Skeletal muscle cell (primary cell): Measurements from ENCODE around the gene SETBP1.

Source experiments
- DNase-seq: peaks from one replicate; pipeline ENCODE4 v3.0.0-alpha.2; 2010; ENCODE audit warnings: low read depth
- H3K4me3 ChIP-seq: 2 replicates; pipeline ENCODE4 v1.5.1; 2011; ENCODE audit warnings: low read depth, mild to moderate bottlenecking, control low read depth, low read length, moderate library complexity

SETBP1 gene

GRCh38 chr18:44848644-44849335 lies 168.1 kb downstream of the SETBP1 start:
- no peak for DNase-seq
- H3K4me3 ChIP-seq, result no peak overlapping the region

- H3K4me3 ChIP-seq, result no peak overlapping the region
- no peak for DNase-seq
These were observed 168.7 kb downstream of the SETBP1 start for GRCh38 chr18:44849361-44849760.

GRCh38 chr18:44850001-44850400 lies 169.3 kb downstream of the SETBP1 start:
- H3K4me3 ChIP-seq, result no peak overlapping the region
- no peak for DNase-seq

- DNase-seq, result no peak
- H3K4me3 ChIP-seq, result no peak overlapping the region
These were observed 171.4 kb downstream of the SETBP1 start for GRCh38 chr18:44851856-44852621.

GRCh38 chr18:44852818-44853217 lies 172.1 kb downstream of the SETBP1 start:
- no peak overlapping the region for H3K4me3 ChIP-seq

GRCh38 chr18:44853430-44853829 lies 172.7 kb downstream of the SETBP1 start:
- no peak overlapping the region for H3K4me3 ChIP-seq
- no peak for DNase-seq

More at GRCh38 chr18:44852818-44853217, 172.1 kb downstream of the SETBP1 start:
- no peak for DNase-seq

GRCh38 chr18:44855681-44856080 lies 175.0 kb downstream of the SETBP1 start:
- no peak overlapping the region for H3K4me3 ChIP-seq
- DNase-seq, result no peak

- no peak overlapping the region for H3K4me3 ChIP-seq
- no peak for DNase-seq
These were observed 175.5 kb downstream of the SETBP1 start for GRCh38 chr18:44856157-44856556.

GRCh38 chr18:44857081-44857480 lies 176.4 kb downstream of the SETBP1 start:
- no peak overlapping the region for H3K4me3 ChIP-seq
- no peak for DNase-seq

GRCh38 chr18:44857744-44858491 lies 177.2 kb downstream of the SETBP1 start:
- DNase-seq, result no peak
- no peak overlapping the region for H3K4me3 ChIP-seq

- no peak overlapping the region for H3K4me3 ChIP-seq
- DNase-seq, result no peak
These were observed 178.6 kb downstream of the SETBP1 start for GRCh38 chr18:44859263-44859662.

- H3K4me3 ChIP-seq, result no peak overlapping the region
- DNase-seq, result peak; percentile 28
These were observed 179.2 kb downstream of the SETBP1 start for GRCh38 chr18:44859751-44860439.

GRCh38 chr18:44862112-44862511 lies 181.4 kb downstream of the SETBP1 start:
- DNase-seq, result no peak

GRCh38 chr18:44866103-44866502 lies 185.4 kb downstream of the SETBP1 start:
- no peak for DNase-seq
- H3K4me3 ChIP-seq, result no peak overlapping the region

More at GRCh38 chr18:44862112-44862511, 181.4 kb downstream of the SETBP1 start:
- H3K4me3 ChIP-seq, result no peak overlapping the region

- DNase-seq, result no peak
- no peak overlapping the region for H3K4me3 ChIP-seq
These were observed 188.8 kb downstream of the SETBP1 start for GRCh38 chr18:44869533-44869932.

GRCh38 chr18:44870631-44871502 lies 190.2 kb downstream of the SETBP1 start:
- no peak overlapping the region for H3K4me3 ChIP-seq

GRCh38 chr18:44871771-44872170 lies 191.1 kb downstream of the SETBP1 start:
- H3K4me3 ChIP-seq, result no peak overlapping the region
- DNase-seq, result no peak

More at GRCh38 chr18:44870631-44871502, 190.2 kb downstream of the SETBP1 start:
- no peak for DNase-seq

- H3K4me3 ChIP-seq, result no peak overlapping the region
- no peak for DNase-seq
These were observed 195.3 kb downstream of the SETBP1 start for GRCh38 chr18:44876024-44876423.

- no peak overlapping the region for H3K4me3 ChIP-seq
- DNase-seq, result no peak
These were observed 196.1 kb downstream of the SETBP1 start for GRCh38 chr18:44876755-44877154.
